ENCODE results near the gene CTCFL.
"Not testable (repeated sequence)": the region's sequence is repeated elsewhere in the genome, so short reads cannot be mapped to it uniquely, and the experiment has no call there.

CTCFL gene

GRCh38 chr20:57536771-57537724 lies 12.1 kb upstream of the CTCFL start:
- no peak for DNase-seq (ENCODE audit: low read depth in 2 of 2)

GRCh38 chr20:57536120-57536708 lies 11.3 kb upstream of the CTCFL start:
- no peak for DNase-seq (ENCODE audit: low read depth in 2 of 2)

GRCh38 chr20:57535297-57535696 lies 10.4 kb upstream of the CTCFL start:
- no peak for DNase-seq (ENCODE audit: low read depth in 2 of 2)

DNA sequence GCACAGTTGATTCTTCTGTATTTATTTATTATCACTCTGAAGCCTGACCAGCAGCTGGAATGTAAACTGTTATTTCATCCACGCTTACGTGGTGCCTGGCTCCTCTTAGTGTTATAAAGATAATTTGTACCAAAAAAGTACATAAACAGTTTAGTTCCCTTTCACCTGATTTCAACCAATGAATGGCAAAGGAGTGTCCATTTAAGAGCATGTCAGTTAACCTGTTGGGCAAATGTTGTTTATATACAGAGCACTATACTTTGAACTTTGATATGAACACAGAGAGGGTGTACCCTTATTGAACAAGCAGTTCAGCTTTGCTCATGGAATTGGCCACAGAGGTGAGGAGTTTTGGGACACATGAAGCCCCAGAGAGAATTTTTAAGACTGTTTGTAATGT lies 7.2 kb upstream of the CTCFL start:
- DNase-seq (ENCODE audit: low read depth in 2 of 2), result no peak

GRCh38 chr20:57530327-57530981 lies 5.5 kb upstream of the CTCFL start:
- DNase-seq (ENCODE audit: low read depth in 2 of 2), result no peak

DNA sequence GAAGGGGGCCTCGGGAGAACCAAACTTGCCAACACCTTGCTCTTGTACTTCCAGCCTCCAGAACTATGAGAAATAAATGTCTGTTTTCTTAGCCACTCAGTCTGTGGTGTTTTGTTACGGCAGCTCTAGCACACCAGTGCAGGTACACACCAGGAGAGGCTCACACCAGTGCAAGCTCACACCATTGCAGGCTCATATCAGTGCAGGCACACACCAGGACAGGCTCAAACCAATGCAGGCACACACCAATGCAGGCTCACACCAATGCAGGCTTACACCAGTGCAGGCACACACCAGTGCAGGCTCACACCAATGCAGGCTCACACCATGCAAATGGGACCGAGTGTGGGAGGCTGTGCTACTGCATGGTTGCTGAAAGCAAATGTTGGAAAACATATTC lies 4.9 kb upstream of the CTCFL start:
- no peak for DNase-seq (ENCODE audit: low read depth in 2 of 2)

DNA sequence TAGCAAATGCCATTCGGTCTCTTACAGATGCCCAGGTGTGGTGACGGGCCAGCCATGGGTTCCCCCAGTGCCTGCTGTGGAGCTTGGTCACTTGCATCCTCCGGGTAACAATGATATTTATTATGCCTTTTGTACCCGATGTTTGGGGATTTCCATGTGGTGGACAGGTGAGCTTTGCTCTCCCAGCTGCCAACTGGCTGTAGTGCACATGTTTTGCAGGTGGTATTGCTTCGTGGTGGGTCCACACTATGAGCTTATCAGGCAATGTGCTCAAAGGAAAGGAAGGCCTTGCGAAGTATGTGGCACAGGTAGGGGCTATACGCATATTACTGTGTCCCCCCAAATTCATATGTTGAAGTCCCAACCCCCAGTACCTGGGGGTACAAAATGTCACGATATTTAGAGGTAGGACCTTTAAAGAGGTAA lies 4.2 kb upstream of the CTCFL start:
- DNase-seq (ENCODE audit: low read depth in 2 of 2), result no peak

- no peak for DNase-seq (ENCODE audit: low read depth in 2 of 2)
These were observed 3.2 kb upstream of the CTCFL start for GRCh38 chr20:57528148-57528547.

DNA sequence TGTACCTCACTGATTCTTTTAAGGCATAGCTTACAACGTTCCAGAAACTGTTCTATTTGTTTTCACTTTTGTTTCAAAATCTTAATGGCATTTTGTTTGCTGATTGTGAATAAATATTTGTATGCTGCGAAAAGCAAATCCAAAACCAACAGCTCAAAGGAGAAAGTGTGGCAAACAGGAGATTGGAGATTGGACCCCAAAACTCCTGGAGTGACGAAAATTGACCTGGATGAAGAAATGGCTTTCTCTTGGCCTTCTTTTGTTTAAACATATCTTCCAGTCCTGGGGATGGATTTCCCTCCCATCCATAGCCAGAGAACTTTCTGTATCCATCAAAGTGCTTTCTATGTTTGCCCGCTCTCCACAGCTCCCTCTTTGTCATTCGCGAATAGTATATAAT lies 2.8 kb upstream of the CTCFL start:
- no peak for DNase-seq (ENCODE audit: low read depth in 2 of 2)

- DNase-seq (ENCODE audit: low read depth in 2 of 2), result no peak
These were observed 2.0 kb upstream of the CTCFL start for GRCh38 chr20:57526885-57527460.

GRCh38 chr20:57526087-57526884 lies 1.3 kb upstream of the CTCFL start:
- no peak for DNase-seq (ENCODE audit: low read depth in 2 of 2)

- DNase-seq (ENCODE audit: low read depth in 2 of 2), result no peak
These were observed 567 bp upstream of the CTCFL start for GRCh38 chr20:57525328-57526086.

GRCh38 chr20:57523782-57524181 lies 1.2 kb downstream of the CTCFL start:
- DNase-seq (ENCODE audit: low read depth in 2 of 2), result no peak

GRCh38 chr20:57522380-57523140 lies 2.4 kb downstream of the CTCFL start:
- no peak for DNase-seq (ENCODE audit: low read depth in 2 of 2)

DNA sequence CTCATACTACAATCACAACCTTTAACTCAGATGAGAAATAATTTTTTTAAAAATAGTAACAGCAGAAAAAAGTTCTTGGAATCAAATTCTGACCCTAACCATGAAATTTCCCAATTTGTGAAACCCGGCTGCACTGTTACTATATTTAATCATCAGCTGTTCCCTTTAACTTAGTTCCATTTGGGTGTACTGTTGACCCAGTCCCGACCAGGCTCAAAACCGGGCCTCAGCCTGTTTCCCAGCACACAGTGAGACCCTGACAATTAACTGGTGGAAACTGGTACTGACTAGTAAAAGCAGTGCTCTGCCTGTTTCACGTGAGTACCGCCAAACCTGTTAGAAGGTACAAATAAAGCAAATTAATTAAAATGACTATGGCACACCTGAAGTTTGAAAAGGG lies 7.0 kb downstream of the CTCFL start:
- DNase-seq (ENCODE audit: low read depth in 2 of 2), result no peak

DNA sequence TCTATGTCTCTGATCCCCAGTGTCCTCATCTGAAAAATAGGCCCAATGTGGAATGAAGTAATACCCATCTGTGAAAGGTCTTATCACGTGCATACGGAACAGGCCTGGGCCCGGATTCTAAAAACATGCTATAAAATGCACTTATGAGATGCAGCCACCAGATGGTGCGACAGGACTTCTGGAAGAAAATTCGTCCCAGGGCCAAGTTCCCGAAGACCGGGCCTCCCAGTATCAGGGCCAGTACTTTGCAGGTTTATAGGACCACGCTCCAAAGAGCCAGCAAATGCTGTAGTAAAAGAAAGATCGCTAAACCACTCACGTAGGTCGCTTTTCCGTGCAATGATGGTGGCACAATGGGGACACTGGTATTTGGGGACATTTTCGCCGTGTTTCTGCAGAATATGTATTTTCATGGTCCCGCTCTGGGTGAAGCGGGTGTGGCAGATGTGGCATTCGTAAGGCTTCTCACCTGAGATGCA lies 10.6 kb downstream of the CTCFL start:
- DNase-seq (ENCODE audit: low read depth in 2 of 2), result no peak

- DNase-seq (ENCODE audit: low read depth in 2 of 2), result no peak
These were observed 11.7 kb downstream of the CTCFL start for GRCh38 chr20:57513199-57513598.

- no peak for DNase-seq (ENCODE audit: low read depth in 2 of 2)
These were observed 12.5 kb downstream of the CTCFL start for GRCh38 chr20:57512432-57512831.

GRCh38 chr20:57511709-57512108 lies 13.2 kb downstream of the CTCFL start:
- DNase-seq (ENCODE audit: low read depth in 2 of 2), result not testable (repeated sequence)
